Stomach (tissue), 4 donors: ENCODE measurements around the gene PCSK7.

ENCODE experiments used
- EP300 ChIP-seq: sonication (generic); formaldehyde crosslinking; IDR thresholded peaks from one replicate; pipeline ENCODE4 v1.6.1; 2017; ENCODE audit warnings: antibody characterized with exemption
- POLR2A ChIP-seq, 4 donors: fragments of 450-650 bp; IDR thresholded peaks; one replicate each; pipeline ENCODE4 v1.6.1; 2016; ENCODE audit warnings: antibody characterized with exemption in 4 of 4, control low read depth in 2 of 4, mild to moderate bottlenecking in 1 of 4, moderate library complexity in 1 of 4
- POLR2AphosphoS5 ChIP-seq, 3 donors: sonication (generic); formaldehyde crosslinking; IDR thresholded peaks; one replicate each; pipeline ENCODE4 v1.6.1; 2016; ENCODE audit warnings: antibody characterized with exemption in 3 of 3
- TF ChIP-seq, protein P1 (sequence below), 7 experiments: fragments of 450-650 bp in 4 of 7; fragments of 200-600 bp in 3 of 7; sonication (generic) in 3 of 7; IDR thresholded peaks; one replicate each; pipeline ENCODE4 v1.5.1; 2016 to 2019; ENCODE audit warnings: antibody characterized with exemption in 7 of 7, control low read depth in 2 of 7, mild to moderate bottlenecking in 1 of 7

GRCh38 chr11:117218133-117218915, 13.5 kb downstream of the PCSK7 start:
- TF ChIP-seq, protein P1, sequence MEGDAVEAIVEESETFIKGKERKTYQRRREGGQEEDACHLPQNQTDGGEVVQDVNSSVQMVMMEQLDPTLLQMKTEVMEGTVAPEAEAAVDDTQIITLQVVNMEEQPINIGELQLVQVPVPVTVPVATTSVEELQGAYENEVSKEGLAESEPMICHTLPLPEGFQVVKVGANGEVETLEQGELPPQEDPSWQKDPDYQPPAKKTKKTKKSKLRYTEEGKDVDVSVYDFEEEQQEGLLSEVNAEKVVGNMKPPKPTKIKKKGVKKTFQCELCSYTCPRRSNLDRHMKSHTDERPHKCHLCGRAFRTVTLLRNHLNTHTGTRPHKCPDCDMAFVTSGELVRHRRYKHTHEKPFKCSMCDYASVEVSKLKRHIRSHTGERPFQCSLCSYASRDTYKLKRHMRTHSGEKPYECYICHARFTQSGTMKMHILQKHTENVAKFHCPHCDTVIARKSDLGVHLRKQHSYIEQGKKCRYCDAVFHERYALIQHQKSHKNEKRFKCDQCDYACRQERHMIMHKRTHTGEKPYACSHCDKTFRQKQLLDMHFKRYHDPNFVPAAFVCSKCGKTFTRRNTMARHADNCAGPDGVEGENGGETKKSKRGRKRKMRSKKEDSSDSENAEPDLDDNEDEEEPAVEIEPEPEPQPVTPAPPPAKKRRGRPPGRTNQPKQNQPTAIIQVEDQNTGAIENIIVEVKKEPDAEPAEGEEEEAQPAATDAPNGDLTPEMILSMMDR (IDR thresholded peaks at IDR 0.05) = no peak
- TF ChIP-seq POLR2AphosphoS5 (IDR thresholded peaks at IDR 0.05) (peak in 1 of 3 donors; percentile 5), POLR2A (IDR thresholded peaks at IDR 0.05) (no peak), EP300 (peak; percentile 14)
